ENCODE measurements around the gene EXOC3L1. TPM values are rescaled to one million over a fixed set of nuclear protein-coding genes. Genes with fewer than 3 reads are reported as not detected.

The EXOC3L1 gene
- total RNA-seq, 6 donors from 2014 or later: 4.6 to 20.8 (median 10.8) TPM

- no peaks in the 10 kb centered on the region for H3K9me3 ChIP-seq
- H3K4me1 ChIP-seq: peaks cover 45 to 51% (median 50%) of the 10 kb centered on the region in 4 donors
- WGBS, 2 donors: 10 to 22% methylated on average over 13 to 34 of the region's 73 CpGs
Measured at GRCh38 chr16:67177743-67178699, 11.9 kb downstream of the EXOC3L1 start.

GRCh38 chr16:67176662-67177061 is 13.3 kb downstream of the EXOC3L1 start:
- peaks cover 39 to 56% (median 54%) of the 10 kb centered on the region in 4 donors for H3K4me1 ChIP-seq
- WGBS, 2 donors: 85 to 90% methylated on average over 5 to 12 of the region's 12 CpGs

More at GRCh38 chr16:67177743-67178699, 11.9 kb downstream of the EXOC3L1 start:
- Histone ChIP-seq H3K4me3 (peak overlapping the region in 3 of 4 donors; percentile 35 to 55 (median 52)), H3K27me3 (no peaks in the 10 kb centered on the region), H3K27ac (peak overlapping the region in 3 of 4 donors; percentile 36 to 68 (median 67)), H3K36me3 (peaks cover 0 to 6% (median 1%) of the 10 kb centered on the region in 4 donors)
- DNase-seq (peak; percentile 88 to 94), ATAC-seq (ENCODE audit: low FRiP score in 2 of 2) (peak; percentile 61 to 83)
- TF ChIP-seq POLR2AphosphoS5 (IDR thresholded peaks at IDR 0.05): peak; percentile 16 to 44
- no peak for TF ChIP-seq EP300 (IDR thresholded peaks at IDR 0.05)
- TF ChIP-seq, protein P1, sequence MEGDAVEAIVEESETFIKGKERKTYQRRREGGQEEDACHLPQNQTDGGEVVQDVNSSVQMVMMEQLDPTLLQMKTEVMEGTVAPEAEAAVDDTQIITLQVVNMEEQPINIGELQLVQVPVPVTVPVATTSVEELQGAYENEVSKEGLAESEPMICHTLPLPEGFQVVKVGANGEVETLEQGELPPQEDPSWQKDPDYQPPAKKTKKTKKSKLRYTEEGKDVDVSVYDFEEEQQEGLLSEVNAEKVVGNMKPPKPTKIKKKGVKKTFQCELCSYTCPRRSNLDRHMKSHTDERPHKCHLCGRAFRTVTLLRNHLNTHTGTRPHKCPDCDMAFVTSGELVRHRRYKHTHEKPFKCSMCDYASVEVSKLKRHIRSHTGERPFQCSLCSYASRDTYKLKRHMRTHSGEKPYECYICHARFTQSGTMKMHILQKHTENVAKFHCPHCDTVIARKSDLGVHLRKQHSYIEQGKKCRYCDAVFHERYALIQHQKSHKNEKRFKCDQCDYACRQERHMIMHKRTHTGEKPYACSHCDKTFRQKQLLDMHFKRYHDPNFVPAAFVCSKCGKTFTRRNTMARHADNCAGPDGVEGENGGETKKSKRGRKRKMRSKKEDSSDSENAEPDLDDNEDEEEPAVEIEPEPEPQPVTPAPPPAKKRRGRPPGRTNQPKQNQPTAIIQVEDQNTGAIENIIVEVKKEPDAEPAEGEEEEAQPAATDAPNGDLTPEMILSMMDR (IDR thresholded peaks at IDR 0.05): peak in 5 of 6 experiments; percentile 31 to 67 (median 33)
- peak in 1 of 4 donors; percentile 66 for TF ChIP-seq POLR2A (IDR thresholded peaks at IDR 0.05)

GRCh38 chr16:67174706-67175231 is 15.2 kb downstream of the EXOC3L1 start:
- Histone ChIP-seq H3K9me3 (no peaks in the 10 kb centered on the region), H3K36me3 (peaks cover 0 to 6% (median 1%) of the 10 kb centered on the region in 4 donors), H3K4me1 (peaks cover 52 to 74% (median 67%) of the 10 kb centered on the region in 4 donors), H3K27ac (peak overlapping the region; percentile 82 to 88 (median 88)), H3K27me3 (peaks cover 0 to 7% (median 0%) of the 10 kb centered on the region in 4 donors), H3K4me3 (peak overlapping the region; percentile 38 to 53 (median 47))
- ATAC-seq (ENCODE audit: low FRiP score in 2 of 2) (no peak), DNase-seq (no peak)
- no peak for TF ChIP-seq EP300 (IDR thresholded peaks at IDR 0.05)
- no peak for TF ChIP-seq POLR2AphosphoS5 (IDR thresholded peaks at IDR 0.05)
- TF ChIP-seq, protein P1 (IDR thresholded peaks at IDR 0.05): no peak
- TF ChIP-seq POLR2A (IDR thresholded peaks at IDR 0.05): no peak
- WGBS, 2 donors: 57 to 70% methylated on average over 25 to 29 of the region's 31 CpGs

More at GRCh38 chr16:67176662-67177061, 13.3 kb downstream of the EXOC3L1 start:
- TF ChIP-seq POLR2A (IDR thresholded peaks at IDR 0.05) (no peak), POLR2AphosphoS5 (IDR thresholded peaks at IDR 0.05) (no peak)
- TF ChIP-seq, protein P1 (IDR thresholded peaks at IDR 0.05): no peak
- no peak for ATAC-seq (ENCODE audit: low FRiP score in 2 of 2)
- Histone ChIP-seq H3K9me3 (no peaks in the 10 kb centered on the region), H3K36me3 (peaks cover 0 to 6% (median 1%) of the 10 kb centered on the region in 4 donors), H3K27ac (no peak overlapping the region), H3K4me3 (no peak overlapping the region), H3K27me3 (no peaks in the 10 kb centered on the region)
- peak in 1 of 2 donors; percentile 85 for DNase-seq

DNA sequence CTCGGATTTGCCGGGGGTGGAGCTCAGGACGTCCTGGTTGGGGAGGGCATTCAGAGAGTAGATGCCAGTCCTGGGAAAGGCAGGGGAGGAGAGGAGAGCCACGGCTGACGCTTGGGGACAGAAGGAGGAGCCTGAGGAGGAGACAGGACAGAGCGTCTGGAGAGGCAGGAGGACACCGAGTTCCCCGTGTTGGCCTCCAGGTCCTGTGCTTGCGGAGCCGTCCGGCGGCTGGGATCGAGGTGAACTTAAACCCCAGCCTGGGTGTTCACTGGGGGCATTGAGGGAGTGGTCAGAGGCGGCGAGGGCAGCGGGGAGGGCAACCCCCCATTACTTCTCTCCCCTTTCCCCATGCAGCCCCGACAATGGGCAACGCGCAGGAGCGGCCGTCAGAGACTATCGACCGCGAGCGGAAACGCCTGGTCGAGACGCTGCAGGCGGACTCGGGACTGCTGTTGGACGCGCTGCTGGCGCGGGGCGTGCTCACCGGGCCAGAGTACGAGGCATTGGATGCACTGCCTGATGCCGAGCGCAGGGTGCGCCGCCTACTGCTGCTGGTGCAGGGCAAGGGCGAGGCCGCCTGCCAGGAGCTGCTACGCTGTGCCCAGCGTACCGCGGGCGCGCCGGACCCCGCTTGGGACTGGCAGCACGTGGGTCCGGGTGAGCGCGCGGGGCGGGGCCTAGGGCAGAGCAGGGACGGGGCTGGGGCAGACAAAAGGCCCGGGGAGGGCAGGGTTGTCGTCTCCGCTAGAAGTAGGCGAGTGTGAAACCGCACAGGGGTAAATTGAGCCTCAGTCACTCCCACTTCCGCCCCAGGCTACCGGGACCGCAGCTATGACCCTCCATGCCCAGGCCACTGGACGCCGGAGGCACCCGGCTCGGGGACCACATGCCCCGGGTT is 15.9 kb downstream of the EXOC3L1 start:
- H3K27me3 ChIP-seq: peaks cover 0 to 7% (median 0%) of the 10 kb centered on the region in 4 donors
- H3K36me3 ChIP-seq: peaks cover 0 to 6% (median 1%) of the 10 kb centered on the region in 4 donors
- TF ChIP-seq POLR2AphosphoS5 (IDR thresholded peaks at IDR 0.05): peak; percentile 70 to 74
- peak in 1 of 4 donors; percentile 5 for TF ChIP-seq EP300 (IDR thresholded peaks at IDR 0.05)
- peak in 3 of 4 donors; percentile 54 to 79 (median 64) for TF ChIP-seq POLR2A (IDR thresholded peaks at IDR 0.05)
- TF ChIP-seq, protein P1 (IDR thresholded peaks at IDR 0.05): peak in 4 of 6 experiments; percentile 32 to 68 (median 54)
- ATAC-seq (ENCODE audit: low FRiP score in 2 of 2) (peak; percentile 82 to 89), DNase-seq (peak; percentile 94 to 96)
- peaks cover 58 to 80% (median 74%) of the 10 kb centered on the region in 4 donors for H3K4me1 ChIP-seq
- no peaks in the 10 kb centered on the region for H3K9me3 ChIP-seq
- H3K27ac ChIP-seq: peak overlapping the region; percentile 82 to 88 (median 88)
- peak overlapping the region; percentile 38 to 53 (median 47) for H3K4me3 ChIP-seq
- 0 to 4% methylated on average over 25 to 52 of the region's 71 CpGs for WGBS, 2 donors
